ENCODE measurements around the gene PCDHGA2. TPM values are rescaled to one million over a fixed set of nuclear protein-coding genes. Genes with fewer than 3 reads are reported as not detected.

PCDHGA2 gene
- polyA plus RNA-seq, 1 donor from 2014 or later, result 0.21 TPM

DNA sequence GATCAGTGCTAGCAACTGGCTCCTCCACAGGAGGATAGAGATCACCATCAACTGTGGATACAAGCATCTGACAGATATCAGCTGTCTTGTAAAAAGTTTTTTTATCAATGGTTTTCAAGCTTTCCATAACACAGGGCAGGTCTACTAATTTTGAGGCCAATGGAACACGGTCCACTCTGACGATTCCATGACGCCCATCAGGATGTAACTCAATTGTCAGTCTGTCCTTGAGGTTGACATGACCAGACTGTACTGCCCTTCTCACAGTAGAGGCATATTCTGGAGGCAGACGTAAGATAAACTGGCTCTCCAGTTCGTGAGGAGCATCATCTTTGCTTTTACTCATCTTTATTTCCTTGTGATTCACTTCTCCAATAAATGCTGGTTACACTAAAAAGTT is 18.9 kb upstream of the PCDHGA2 start:
- peak overlapping the region; percentile 95 for H3K9ac ChIP-seq (ENCODE audit: low read length)
- no peaks in the 10 kb centered on the region for H3K9me2 ChIP-seq (ENCODE audit: insufficient read depth, low read length)
- H3K27ac ChIP-seq (ENCODE audit: low read length), result peak overlapping the region; percentile 99
- peak overlapping the region; percentile 82 for H3K4me2 ChIP-seq (ENCODE audit: low read length)
- no peaks in the 10 kb centered on the region for H3K27me3 ChIP-seq (ENCODE audit: insufficient read depth, low read depth, low read length)
- TF ChIP-seq REST (IDR thresholded peaks at IDR 0.05; ENCODE audit: borderline replicate concordance) (no peak), POLR2AphosphoS5 (IDR thresholded peaks at IDR 0.05) (no peak), SMC3 (conservative IDR thresholded peaks at IDR 0.05; ENCODE audit: poor library complexity) (no peak), EZH2 (IDR thresholded peaks at IDR 0.05; ENCODE audit: borderline replicate concordance, insufficient read depth, low read length, poor library complexity, severe bottlenecking) (no peak), TAF1 (IDR thresholded peaks at IDR 0.05; ENCODE audit: low read depth) (no peak), EP300 (conservative IDR thresholded peaks at IDR 0.05; ENCODE audit: poor library complexity, severe bottlenecking) (no peak), RAD21 (conservative IDR thresholded peaks at IDR 0.05) (no peak), MXI1 (conservative IDR thresholded peaks at IDR 0.05; ENCODE audit: poor library complexity, severe bottlenecking) (no peak)
- TF ChIP-seq, protein P1, sequence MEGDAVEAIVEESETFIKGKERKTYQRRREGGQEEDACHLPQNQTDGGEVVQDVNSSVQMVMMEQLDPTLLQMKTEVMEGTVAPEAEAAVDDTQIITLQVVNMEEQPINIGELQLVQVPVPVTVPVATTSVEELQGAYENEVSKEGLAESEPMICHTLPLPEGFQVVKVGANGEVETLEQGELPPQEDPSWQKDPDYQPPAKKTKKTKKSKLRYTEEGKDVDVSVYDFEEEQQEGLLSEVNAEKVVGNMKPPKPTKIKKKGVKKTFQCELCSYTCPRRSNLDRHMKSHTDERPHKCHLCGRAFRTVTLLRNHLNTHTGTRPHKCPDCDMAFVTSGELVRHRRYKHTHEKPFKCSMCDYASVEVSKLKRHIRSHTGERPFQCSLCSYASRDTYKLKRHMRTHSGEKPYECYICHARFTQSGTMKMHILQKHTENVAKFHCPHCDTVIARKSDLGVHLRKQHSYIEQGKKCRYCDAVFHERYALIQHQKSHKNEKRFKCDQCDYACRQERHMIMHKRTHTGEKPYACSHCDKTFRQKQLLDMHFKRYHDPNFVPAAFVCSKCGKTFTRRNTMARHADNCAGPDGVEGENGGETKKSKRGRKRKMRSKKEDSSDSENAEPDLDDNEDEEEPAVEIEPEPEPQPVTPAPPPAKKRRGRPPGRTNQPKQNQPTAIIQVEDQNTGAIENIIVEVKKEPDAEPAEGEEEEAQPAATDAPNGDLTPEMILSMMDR (IDR thresholded peaks at IDR 0.05; ENCODE audit: poor library complexity, severe bottlenecking), result no peak
- H3K79me2 ChIP-seq (replicated peaks; ENCODE audit: insufficient read depth, low read length), result peaks cover 38% of the 10 kb centered on the region
- H3K36me3 ChIP-seq (ENCODE audit: insufficient read depth, low read length), result peaks cover 35% of the 10 kb centered on the region
- H3F3A ChIP-seq (ENCODE audit: insufficient read depth, low read length, poor library complexity, severe bottlenecking), result peaks cover 14% of the 10 kb centered on the region
- peaks cover 42% of the 10 kb centered on the region for H3K9me3 ChIP-seq (ENCODE audit: low read length)
- H4K20me1 ChIP-seq (ENCODE audit: insufficient read depth), result no peaks in the 10 kb centered on the region
- peak overlapping the region; percentile 24 for H2AFZ ChIP-seq (ENCODE audit: low read depth, low read length)
- peak overlapping the region; percentile 77 for H3K4me3 ChIP-seq (ENCODE audit: low read length)

- no peaks in the 10 kb centered on the region for H4K20me1 ChIP-seq (ENCODE audit: insufficient read depth)
- peak within 1 kb of the TSS; percentile 95 for H3K9ac ChIP-seq (ENCODE audit: low read length)
- H3K4me3 ChIP-seq (ENCODE audit: low read length), result peak within 1 kb of the TSS; percentile 77
- H3K4me2 ChIP-seq (ENCODE audit: low read length), result peak within 1 kb of the TSS; percentile 82
- H3K27me3 ChIP-seq (ENCODE audit: insufficient read depth, low read depth, low read length), result no peaks in the 10 kb centered on the region
- peaks cover 14% of the 10 kb centered on the region for H3F3A ChIP-seq (ENCODE audit: insufficient read depth, low read length, poor library complexity, severe bottlenecking)
- peak within 1 kb of the TSS; percentile 91 for H2AFZ ChIP-seq (ENCODE audit: low read depth, low read length)
- peaks cover 30% of the 10 kb centered on the region for H3K79me2 ChIP-seq (replicated peaks; ENCODE audit: insufficient read depth, low read length)
- peaks cover 28% of the 10 kb centered on the region for H3K36me3 ChIP-seq (ENCODE audit: insufficient read depth, low read length)
- TF ChIP-seq REST (IDR thresholded peaks at IDR 0.05; ENCODE audit: borderline replicate concordance), result no peak
- TF ChIP-seq MXI1 (conservative IDR thresholded peaks at IDR 0.05; ENCODE audit: poor library complexity, severe bottlenecking), result peak; percentile 51
- peak; percentile 99 for TF ChIP-seq POLR2AphosphoS5 (IDR thresholded peaks at IDR 0.05)
- TF ChIP-seq RAD21 (conservative IDR thresholded peaks at IDR 0.05), result peak; percentile 76
- TF ChIP-seq, protein P1 (IDR thresholded peaks at IDR 0.05; ENCODE audit: poor library complexity, severe bottlenecking), result peak; percentile 95
- TF ChIP-seq EP300 (conservative IDR thresholded peaks at IDR 0.05; ENCODE audit: poor library complexity, severe bottlenecking), result peak; percentile 65
- peak; percentile 65 for TF ChIP-seq SMC3 (conservative IDR thresholded peaks at IDR 0.05; ENCODE audit: poor library complexity)
- no peak for TF ChIP-seq EZH2 (IDR thresholded peaks at IDR 0.05; ENCODE audit: borderline replicate concordance, insufficient read depth, low read length, poor library complexity, severe bottlenecking)
- TF ChIP-seq TAF1 (IDR thresholded peaks at IDR 0.05; ENCODE audit: low read depth), result peak; percentile 86
- no peaks in the 10 kb centered on the region for H3K9me2 ChIP-seq (ENCODE audit: insufficient read depth, low read length)
- peaks cover 34% of the 10 kb centered on the region for H3K9me3 ChIP-seq (ENCODE audit: low read length)
- H3K27ac ChIP-seq (ENCODE audit: low read length), result peak within 1 kb of the TSS; percentile 99
These were observed 18.1 kb upstream of the PCDHGA2 start, which contains the start of gene TAF7 for GRCh38 chr5:141320225-141321169. TAF7 (minus strand) TSS chr5:141320784; CDS start chr5:141320044, 740 bp downstream.

Data from neural cell (in vitro differentiated cells).